Adrenal gland (tissue), 12 donors: Measurements from ENCODE around the gene DOCK11. TPM values are rescaled to one million over a fixed set of nuclear protein-coding genes. Genes with fewer than 3 reads are reported as not detected.

Source experiments
- DNase-seq, 7 donors: peaks; one replicate each; pipeline ENCODE4 v3.0.0-alpha.2; 2019 to 2020
- H3K27ac ChIP-seq, 5 donors: fragments of 200-600 bp; sonication (generic) in 4 of 5; 1 replicate in 3 of 5; 2 replicates in 2 of 5; pipeline versions ENCODE4 v1.5.1 to v1.8.0; 2016 to 2020; ENCODE audit warnings: mild to moderate bottlenecking in 1 of 5
- H3K27me3 ChIP-seq: fragments of 200-600 bp; 2 replicates; pipeline ENCODE4 v1.8.0; 2021
- H3K36me3 ChIP-seq, 2 donors: fragments of 200-600 bp; replicated peaks in 1 of 2; 1 replicate in 1 of 2; 2 replicates in 1 of 2; pipeline versions ENCODE4 v1.5.1 to v1.8.0; 2018 to 2022
- H3K4me1 ChIP-seq, 2 donors: fragments of 200-600 bp; replicated peaks in 1 of 2; 1 replicate in 1 of 2; 2 replicates in 1 of 2; pipeline versions ENCODE4 v1.5.1 to v1.8.0; 2018 to 2021
- H3K4me3 ChIP-seq, 4 donors: fragments of 200-600 bp; sonication (generic) in 3 of 4; one replicate each; pipeline ENCODE4 v1.5.1; 2016 to 2018
- H3K9me3 ChIP-seq, 3 donors: fragments of 200-600 bp; sonication (generic) in 1 of 3; replicated peaks in 1 of 3; 1 replicate in 2 of 3; 2 replicates in 1 of 3; pipeline versions ENCODE4 v1.5.1 to v1.8.0; 2016 to 2021
- CTCF ChIP-seq, 6 experiments: fragments of 450-650 bp in 4 of 6; fragments of 200-600 bp in 2 of 6; sonication (generic) in 1 of 6; IDR thresholded peaks; 1 replicate in 5 of 6; 2 replicates in 1 of 6; pipeline versions ENCODE4 v1.5.1 to v1.8.0; 2016 to 2021; ENCODE audit warnings: antibody characterized with exemption in 6 of 6, mild to moderate bottlenecking in 2 of 6, moderate library complexity in 1 of 6
- POLR2A ChIP-seq, 2 donors: fragments of 450-650 bp; IDR thresholded peaks; one replicate each; pipeline ENCODE4 v1.6.1; 2017; ENCODE audit warnings: antibody characterized with exemption in 2 of 2, mild to moderate bottlenecking in 2 of 2, moderate library complexity in 1 of 2
- WGBS, 4 donors: extraction: QIAGEN DNeasy Blood & Tissue Kit in 2 of 4; methylation state at CpG; one replicate each; pipeline versions ENCODE4 v1.1.5 to v1.1.7; 2013 to 2017; 5-methylcytosine and 5-hydroxymethylcytosine counted together
- intact Hi-C, 2 donors: fragments of 100-400 bp; cut with DNase I; formaldehyde crosslinking; loops; one replicate each; pipeline versions ENCODE4 v1.14.1 to v1.15.0; 2022 to 2023
- polyA plus RNA-seq, 3 donors: library from polyadenylated mRNA; stranded (reverse); fragments of 200-250 nt in 2 of 3; fragments of 350-450 nt in 1 of 3; fragmentation: Illumina TruSeq in 1 of 3; extraction: RNeasy Lipid Tissue Mini Kit (QIAGEN cat#74804) in 1 of 3; gene quantifications; one replicate each; pipeline ENCODE4 v1.2.3, GENCODE V29; 2013 to 2014
- total RNA-seq, 9 donors: library from RNA; depleted of rRNA in 4 of 9; stranded (reverse); fragments of >200 nt in 4 of 9; fragments of 120-200 nt in 1 of 9; fragmentation: NEBNext Ultra II Directional in 1 of 9; extraction: Animal tissue kit (Norgen Biotek cat#: 25700) in 1 of 9; gene quantifications; one replicate each; pipeline versions ENCODE4 v1.1.0 to v1.2.4, GENCODE V29; 2013 to 2023
- donor health status: healthy with polysubstance abuse.
- donor health status: Bipolar disorder and iron deficiency.
- donor health status: DM: yes; HTN: yes; CAD: no.
- donor health status: DM: no; HTN: no; CAD: no.
- donor health status: DM: no; HTN: no; CAD: no.
- donor health status: DM: yes; HTN: yes; CAD: no.

Gene DOCK11
- total and polyA plus RNA-seq, 12 donors = 4.8 to 28.1 (median 13.2) TPM

DNA sequence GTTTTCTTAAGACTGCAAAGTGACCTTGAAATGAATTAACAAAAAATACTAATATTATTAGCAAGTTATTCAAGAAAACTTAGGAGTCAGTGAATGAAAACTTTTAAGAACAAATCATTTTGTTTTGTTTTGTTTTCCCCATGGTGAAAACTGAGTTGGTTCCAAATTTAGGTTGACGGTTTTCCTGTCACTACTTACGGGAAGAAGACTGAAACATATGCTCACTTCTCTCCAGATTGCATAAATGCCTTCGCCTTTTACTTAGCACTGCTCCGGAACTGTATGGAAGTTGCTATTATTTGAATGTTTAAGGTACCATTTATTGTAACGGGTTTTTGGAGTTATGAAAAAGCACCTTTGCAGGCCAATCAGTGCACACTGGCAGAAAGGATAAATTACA, 42.8 kb downstream of the DOCK11 start:
- Histone ChIP-seq H3K4me1 (no peaks in the 10 kb centered on the region), H3K4me3 (no peak overlapping the region), H3K9me3 (no peaks in the 10 kb centered on the region), H3K36me3 (no peaks in the 10 kb centered on the region), H3K27me3 (no peaks in the 10 kb centered on the region), H3K27ac (no peak overlapping the region)
- no peak for TF ChIP-seq POLR2A (IDR thresholded peaks at IDR 0.05)
- TF ChIP-seq CTCF (IDR thresholded peaks at IDR 0.05) = no peak
- intact Hi-C loops = no loop called here
- no peak for DNase-seq
- WGBS, 4 donors = 63 to 76% (median 70%) methylated on average over 5 of the region's 5 CpGs

DNA sequence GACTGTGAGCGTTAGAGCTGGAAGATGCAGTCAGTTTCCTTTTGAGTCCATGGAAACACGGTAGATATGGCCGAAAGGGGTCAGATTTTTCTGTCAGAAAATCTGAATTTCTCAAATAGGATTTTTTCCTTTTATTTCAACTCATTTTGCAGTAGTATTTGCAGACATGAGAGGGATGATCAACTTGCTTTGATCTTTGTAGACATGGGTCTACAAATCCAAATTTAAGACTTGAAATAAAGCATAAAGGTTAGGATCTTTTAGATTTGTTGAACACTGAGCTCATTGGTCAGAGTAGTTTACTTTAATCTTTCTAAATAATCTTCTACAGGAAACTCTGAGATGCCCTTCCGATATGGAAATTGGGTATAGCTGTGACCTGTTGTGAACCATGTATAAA, 44.7 kb downstream of the DOCK11 start:
- no peak for TF ChIP-seq CTCF (IDR thresholded peaks at IDR 0.05)
- TF ChIP-seq POLR2A (IDR thresholded peaks at IDR 0.05) = no peak
- H3K4me1 ChIP-seq = no peaks in the 10 kb centered on the region
- WGBS, 4 donors = 78 to 88% (median 80%) methylated on average over 4 of the region's 4 CpGs

DNA sequence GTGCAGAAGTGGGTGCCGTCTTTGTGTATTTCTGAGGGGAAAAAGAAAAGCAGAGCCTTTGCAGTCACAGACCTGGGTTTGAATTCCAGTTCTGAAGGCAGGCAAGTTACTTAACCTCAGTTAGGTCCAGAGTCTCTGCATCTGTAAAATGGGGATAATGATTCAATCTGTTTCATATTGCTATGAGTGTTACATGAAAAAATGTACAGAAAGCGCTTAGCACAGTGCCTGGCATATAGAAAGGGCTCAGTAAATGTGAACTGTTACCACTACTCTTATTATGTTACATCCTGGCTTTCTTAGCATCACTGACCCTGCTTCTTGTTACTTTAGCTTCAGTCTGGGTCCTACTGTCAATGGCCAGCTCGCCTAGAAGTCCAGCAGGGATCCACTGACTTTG, 45.9 kb downstream of the DOCK11 start:
- Histone ChIP-seq H3K4me3 (no peak overlapping the region), H3K4me1 (no peaks in the 10 kb centered on the region), H3K9me3 (no peaks in the 10 kb centered on the region), H3K27me3 (no peaks in the 10 kb centered on the region), H3K27ac (no peak overlapping the region), H3K36me3 (no peaks in the 10 kb centered on the region)
- intact Hi-C loops = no loop called here
- 73 to 95% (median 73%) methylated on average over 3 of the region's 3 CpGs; no CpG with 5 or more reads in 1 of the 4 donors for WGBS, 4 donors
- no peak for TF ChIP-seq CTCF (IDR thresholded peaks at IDR 0.05)
- no peak for TF ChIP-seq POLR2A (IDR thresholded peaks at IDR 0.05)
- no peak for DNase-seq

More for the DNA sequence above, 44.7 kb downstream of the DOCK11 start:
- no peak for DNase-seq
- Histone ChIP-seq H3K4me3 (no peak overlapping the region), H3K9me3 (no peaks in the 10 kb centered on the region), H3K27me3 (no peaks in the 10 kb centered on the region), H3K27ac (no peak overlapping the region), H3K36me3 (no peaks in the 10 kb centered on the region)
- intact Hi-C loops = no loop called here

DNA sequence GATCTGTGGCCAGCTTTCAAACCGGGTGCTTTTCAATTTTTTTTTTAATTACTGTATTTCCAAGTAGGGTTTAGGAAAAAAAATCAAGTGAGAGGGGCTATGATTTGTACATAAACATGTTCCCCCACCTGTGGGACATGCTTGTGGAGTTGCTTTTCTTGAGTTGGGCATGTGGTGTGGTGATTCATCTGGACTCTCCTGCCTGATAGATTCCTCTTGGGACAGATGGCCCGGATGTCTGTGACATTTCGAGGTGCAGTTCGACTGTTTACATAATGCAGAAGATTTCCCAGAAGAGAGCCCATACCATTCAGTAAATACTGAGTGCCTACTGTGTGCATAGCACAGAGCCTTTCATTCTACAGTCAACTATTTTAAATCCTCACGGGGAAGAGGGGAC, 49.9 kb downstream of the DOCK11 start:
- H3K9me3 ChIP-seq = no peaks in the 10 kb centered on the region
- intact Hi-C loops = no loop called here
- WGBS, 4 donors = 46 to 63% (median 51%) methylated on average over 5 of the region's 5 CpGs
- H3K27me3 ChIP-seq = no peaks in the 10 kb centered on the region
- no peaks in the 10 kb centered on the region for H3K36me3 ChIP-seq
- no peaks in the 10 kb centered on the region for H3K4me1 ChIP-seq
- no peak overlapping the region for H3K4me3 ChIP-seq
- H3K27ac ChIP-seq = no peak overlapping the region
- no peak for TF ChIP-seq POLR2A (IDR thresholded peaks at IDR 0.05)
- no peak for TF ChIP-seq CTCF (IDR thresholded peaks at IDR 0.05)
- no peak for DNase-seq
